ENCODE data around the gene KCTD17.

The KCTD17 gene

GRCh38 chr22:37107816-37108621 is 56.5 kb downstream of the KCTD17 start:
- DNase-seq = no peak

- no peak for DNase-seq
These were observed 57.8 kb downstream of the KCTD17 start, which contains the start of gene TMPRSS6 for GRCh38 chr22:37109242-37109917. Gene TMPRSS6 (minus strand): TSS chr22:37109713. CDS start chr22:37103417, 6,296 bp downstream.

GRCh38 chr22:37111156-37111717 is 59.7 kb downstream of the KCTD17 start:
- DNase-seq = no peak

GRCh38 chr22:37112084-37112728 is 60.7 kb downstream of the KCTD17 start:
- DNase-seq = no peak
